G401 (cell line): ENCODE data around the gene BCL6B. TPM values are rescaled to one million over a fixed set of nuclear protein-coding genes. Genes with fewer than 3 reads are reported as not detected.
A peak's percentile ranks its signal among the peaks of the same experiment; 100 is the strongest.

Source experiments
- DNase-seq: peaks from one replicate; pipeline ENCODE4 v3.0.0-alpha.2; 2015; ENCODE audit warnings: low spot score
- in situ Hi-C: cut with HindIII; loops from 2 replicates; pipeline ENCODE4 v1.10.0; 2016; ENCODE audit warnings: low sequenced_read_pairs, mixed read lengths
- total RNA-seq: library from RNA; depleted of rRNA; stranded (reverse); fragments of >200 nt; shearing (Covaris generic); gene quantifications from 2 replicates; pipeline ENCODE4 v1.2.3, GENCODE V29; 2014

Gene BCL6B
- total RNA-seq, 1 experiment from 2014 or later = not detected

DNA sequence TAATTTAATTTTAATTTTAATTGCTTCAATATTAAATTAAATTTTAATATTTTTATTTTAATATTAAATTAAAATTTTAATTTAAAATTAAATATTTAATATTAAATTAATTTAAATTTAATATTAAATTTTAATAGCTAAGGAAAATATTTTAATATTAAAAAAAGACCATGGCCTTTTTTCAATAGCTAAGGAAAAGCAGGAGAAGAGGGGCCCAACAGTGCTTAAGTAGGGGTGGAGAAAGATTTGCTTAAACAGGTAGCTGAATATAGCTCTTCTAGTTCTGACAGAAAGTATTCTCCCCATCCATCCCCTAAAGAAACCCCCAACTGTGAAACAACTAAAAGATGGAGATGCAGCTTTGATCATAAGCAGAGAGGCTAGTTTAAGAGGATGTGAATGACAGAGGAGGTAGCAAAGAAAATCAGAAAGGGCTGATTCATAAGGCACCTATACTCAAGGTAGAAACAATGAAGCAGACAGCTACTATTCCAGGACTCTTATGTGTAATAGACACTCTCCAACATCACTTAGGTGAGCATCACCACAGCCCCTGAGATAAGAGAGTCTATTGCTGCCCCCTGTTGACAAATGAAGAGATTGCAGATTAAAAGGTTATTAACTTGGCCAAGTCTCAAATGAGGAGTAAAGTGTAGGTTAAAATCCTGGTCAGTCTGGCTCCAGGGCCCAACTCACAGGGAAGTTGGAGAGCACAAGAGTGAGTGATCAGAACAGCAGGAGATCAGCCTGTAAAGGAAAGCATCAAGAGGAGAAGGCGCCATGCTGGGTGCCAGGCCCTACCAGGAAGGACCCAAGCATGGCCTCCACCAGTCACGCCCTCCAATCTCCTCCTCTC, 18.2 kb upstream of the BCL6B start:
- DNase-seq = peak; percentile 76
- in situ Hi-C loops = no loop called here

DNA sequence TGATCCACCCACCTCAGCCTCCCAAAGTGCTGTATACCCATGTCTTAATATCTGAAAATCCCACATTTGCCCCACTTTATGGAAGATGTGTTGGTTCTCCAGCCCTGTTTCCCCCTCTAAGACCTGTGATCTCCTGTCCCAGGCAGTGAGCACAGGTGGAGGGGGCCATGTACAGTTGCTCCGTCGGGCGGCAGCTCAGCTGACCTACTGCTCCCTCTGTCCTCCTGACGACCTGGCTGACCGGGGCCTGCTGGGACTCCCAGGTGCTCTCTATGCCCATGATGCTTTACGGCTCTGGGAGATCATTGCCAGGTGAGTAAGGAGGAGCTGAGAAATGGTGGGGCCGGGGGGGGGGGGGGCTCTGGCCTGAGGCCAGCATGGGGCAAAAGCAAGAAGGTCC, 17.1 kb upstream of the BCL6B start:
- in situ Hi-C loops = no loop called here
- no peak for DNase-seq

DNA sequence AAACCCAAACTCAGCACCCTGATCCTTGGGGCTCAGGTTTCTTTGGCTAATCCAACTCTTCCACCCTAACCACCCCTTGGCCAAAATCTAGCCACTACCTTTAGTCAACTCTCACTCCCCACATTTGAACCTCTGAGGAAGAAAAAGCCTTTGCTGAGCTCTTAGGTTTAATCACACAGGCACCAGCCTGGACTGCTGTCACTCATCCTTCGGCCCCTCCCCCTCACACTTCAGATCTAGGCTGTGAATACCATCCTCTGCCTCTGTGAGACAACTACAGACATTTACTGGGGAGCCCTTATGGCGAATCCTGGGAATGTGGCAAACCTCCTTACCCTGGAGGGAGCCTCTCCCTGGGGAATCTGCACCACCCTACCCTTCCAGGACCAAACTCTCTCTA, 15.7 kb upstream of the BCL6B start:
- DNase-seq = no peak
- in situ Hi-C loops = no loop called here

DNA sequence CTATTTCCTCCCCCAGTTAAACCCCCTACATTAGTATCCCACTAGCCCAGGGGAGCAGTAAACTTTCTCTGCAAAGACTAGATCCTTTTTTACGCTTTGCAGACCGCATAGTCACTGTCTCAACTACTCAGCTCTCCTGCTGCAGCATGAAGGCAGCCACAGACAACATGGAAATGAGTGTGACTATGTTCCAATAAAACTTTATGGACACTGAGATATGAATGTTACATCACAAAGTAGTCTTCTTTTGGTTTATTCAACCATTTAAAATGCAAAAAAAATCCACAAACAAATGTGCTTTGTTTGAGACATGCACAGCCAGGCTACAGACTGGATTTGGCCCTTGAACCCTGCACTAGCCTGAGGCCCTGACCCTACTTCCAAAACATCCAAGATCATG, 12.3 kb upstream of the BCL6B start:
- in situ Hi-C loops = no loop called here
- no peak for DNase-seq

DNA sequence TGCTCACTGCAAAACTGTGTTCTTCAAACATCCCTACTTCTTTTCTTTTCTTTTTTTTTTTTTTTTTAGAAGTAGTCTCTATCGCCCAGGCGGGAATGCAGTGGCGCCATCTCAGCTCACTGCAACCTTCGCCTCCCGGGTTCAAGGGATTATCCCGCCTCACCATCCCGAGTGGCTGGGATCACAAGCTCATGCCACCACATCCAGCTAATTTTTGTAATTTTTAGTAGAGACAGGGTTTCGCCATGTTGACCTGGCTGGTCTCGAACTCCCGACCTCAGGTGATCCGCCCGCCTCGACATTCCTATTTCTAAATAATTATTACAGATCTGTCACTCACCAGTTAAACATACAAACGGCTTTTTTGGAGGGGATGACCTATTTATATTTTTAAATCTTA, 11.4 kb upstream of the BCL6B start:
- no peak for DNase-seq
- in situ Hi-C loops = no loop called here

DNA sequence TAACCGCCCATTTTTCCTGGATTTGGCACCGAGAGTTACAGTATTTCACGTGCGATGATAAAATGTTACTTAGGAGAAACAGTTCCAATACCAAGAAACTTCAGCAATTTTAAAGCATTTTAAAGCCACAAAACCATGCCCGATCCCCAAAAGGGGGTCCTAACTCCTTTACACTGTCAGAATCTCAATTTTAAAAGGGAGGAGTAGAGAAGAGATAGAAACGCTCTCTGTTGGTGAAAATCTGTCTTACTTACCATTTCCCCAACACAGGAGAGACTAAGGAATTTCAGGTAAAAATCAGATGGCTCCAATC, 11.0 kb upstream of the BCL6B start:
- in situ Hi-C loops = no loop called here
- peak; percentile 22 for DNase-seq

DNA sequence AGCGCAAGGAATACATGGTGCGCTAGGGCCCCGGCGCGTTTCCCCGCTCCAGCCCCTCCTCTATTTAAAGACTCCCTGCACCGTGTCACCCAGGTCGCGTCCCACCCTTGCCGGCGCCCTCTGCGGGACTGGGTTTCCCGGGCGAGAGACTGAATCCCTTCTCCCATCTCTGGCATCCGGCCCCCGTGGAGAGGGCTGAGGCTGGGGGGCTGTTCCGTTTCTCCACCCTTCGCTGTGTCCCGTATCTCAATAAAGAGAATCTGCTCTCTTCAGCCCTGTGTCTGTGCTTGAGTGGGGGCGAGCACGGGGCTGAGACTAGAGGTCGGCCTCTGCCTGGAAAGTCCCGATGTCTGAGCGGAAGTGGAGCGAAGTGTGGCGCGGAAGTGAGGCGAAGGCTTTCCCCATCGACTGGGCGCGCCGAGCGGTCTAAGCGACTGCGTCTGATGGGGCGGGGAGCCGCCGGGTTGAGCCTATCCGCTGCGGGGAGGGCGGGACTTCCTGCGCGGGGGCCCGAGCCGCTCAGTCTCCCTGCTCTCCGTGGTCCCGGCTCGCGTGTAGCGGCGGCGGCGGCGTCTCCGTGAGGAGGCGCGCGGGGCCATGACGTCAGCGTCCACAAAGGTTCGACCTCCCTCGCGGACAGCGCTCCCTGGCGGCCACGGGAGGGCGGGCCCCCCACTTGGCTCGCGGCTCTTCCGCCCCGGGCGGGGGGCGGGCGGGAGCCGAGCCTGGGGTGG, 8.4 kb upstream of the BCL6B start:
- in situ Hi-C loops = no loop called here
- peak; percentile 98 for DNase-seq

DNA sequence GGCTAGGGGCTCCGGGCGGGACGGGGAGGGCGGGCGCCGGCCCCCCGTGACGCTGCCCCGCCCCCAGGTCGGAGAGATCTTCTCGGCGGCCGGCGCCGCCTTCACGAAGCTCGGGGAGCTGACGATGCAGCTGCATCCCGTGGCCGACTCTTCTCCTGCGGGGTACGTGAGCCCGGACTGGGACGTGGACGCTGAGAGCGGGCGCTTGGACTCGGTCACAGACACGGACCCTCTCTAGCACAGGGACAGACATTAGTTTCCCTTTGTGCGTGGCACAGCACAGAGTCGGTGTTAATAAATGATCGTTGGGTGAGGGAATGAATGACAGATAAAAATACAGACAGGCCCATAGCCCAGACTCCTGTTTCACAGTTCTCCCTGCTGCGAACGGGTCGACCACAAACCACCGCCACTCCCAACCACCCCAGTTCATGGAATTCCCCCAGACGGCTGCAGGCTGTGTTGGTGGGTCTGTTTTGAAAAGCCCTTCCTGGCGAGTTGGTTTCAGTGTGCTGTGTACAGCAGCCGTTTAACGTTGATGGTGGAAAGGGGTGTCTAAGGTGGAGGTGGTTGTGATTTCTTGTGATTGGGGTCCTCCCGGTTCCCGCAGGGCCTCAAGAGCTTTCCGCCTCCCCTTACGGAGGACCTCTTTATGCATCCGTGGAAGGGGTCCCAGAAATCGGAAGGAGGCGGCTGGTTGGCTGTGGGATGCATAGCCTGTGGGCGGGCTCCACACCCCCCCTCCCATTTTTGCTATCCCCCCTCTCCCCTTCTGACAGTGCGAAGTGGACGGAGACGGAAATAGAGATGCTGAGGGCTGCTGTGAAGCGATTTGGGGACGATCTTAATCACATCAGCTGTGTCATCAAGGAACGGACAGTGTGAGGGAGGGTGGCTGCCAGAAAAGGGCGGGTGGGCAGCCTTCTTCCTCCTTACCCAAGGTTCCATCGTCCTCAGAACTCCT, 7.6 kb upstream of the BCL6B start:
- in situ Hi-C loops = no loop called here

DNA sequence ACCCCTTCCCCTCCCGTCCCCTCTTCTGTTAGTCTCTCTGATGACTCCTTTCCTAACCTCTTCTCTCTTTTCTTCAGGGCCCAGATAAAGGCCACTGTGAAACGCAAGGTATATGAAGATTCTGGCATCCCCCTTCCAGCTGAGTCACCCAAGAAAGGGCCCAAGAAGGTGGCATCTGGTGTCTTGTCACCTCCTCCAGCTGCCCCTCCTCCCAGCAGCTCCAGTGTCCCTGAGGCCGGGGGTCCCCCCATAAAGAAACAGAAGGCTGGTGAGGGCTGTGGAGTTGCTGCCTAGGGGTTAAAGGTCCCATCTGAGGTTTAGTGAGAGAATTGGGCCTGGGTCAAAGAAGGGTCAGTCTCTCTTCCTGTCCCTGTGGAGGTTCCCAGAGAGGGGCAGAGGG, 6.4 kb upstream of the BCL6B start:
- in situ Hi-C loops = no loop called here

More for the DNA sequence above, 7.6 kb upstream of the BCL6B start:
- peak; percentile 14 for DNase-seq

DNA sequence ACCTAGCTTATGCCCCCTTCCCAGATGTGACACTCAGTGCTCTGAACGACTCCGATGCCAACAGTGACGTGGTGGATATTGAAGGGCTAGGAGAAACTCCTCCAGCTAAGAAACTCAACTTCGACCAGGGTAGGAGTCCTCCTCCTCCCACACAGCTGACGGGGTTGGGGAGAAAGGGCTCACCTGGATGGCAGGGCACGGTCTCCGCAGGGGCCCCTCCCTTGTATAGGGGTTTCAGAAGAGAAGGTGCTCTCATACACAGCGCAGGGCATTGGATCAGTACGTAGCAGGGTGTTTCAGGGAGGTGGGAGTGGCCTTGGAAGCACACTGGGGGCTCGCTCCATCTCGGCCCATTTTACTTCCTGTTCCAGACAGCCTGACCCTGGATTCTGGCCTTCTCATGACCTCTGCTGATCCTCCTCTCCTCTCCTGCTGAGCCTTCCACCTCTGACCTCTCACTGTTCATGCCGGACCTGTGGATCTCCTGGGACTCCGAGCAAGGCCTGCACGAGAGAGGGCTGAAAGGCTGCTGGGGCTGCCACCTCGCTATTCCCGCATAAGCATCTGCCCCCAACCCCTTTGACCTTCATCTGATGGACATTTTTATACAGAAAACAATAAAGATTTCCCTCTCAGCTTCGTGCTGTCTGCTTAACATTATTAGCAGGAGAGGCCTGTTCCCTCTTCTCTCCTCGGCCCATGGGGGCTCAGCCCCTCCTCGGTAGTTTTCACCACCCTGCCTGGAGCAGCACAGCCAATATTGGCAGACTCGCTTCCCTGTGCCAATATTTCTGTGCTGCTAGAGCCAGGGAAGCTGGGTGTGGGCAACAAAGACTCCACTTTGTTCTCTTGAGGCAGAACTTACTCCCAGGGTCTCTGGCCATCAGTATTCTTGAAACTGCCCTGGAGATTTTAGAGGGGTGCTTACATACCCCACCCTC, 5.7 kb upstream of the BCL6B start:
- DNase-seq = no peak
- in situ Hi-C loops = no loop called here

More for the DNA sequence above, 6.4 kb upstream of the BCL6B start:
- no peak for DNase-seq

DNA sequence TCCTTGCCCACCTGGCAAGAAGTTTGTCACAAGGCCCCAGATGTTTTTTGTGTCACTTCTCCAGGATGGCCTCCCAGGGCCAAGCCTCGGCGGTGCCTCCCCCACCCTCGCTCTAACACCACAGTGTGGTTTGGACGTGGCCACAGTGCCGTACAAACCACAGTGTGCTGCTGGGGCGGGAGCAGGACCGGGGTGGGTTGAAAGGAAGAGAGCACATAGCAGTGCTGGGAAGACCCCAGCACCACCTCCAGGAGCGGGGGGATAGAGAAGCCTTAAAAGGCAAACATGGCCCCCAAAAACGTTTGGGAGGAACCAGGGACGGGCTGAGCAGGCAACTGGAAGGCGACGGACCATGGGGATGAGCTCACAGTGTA, 5.0 kb upstream of the BCL6B start:
- DNase-seq = no peak
- in situ Hi-C loops = no loop called here

DNA sequence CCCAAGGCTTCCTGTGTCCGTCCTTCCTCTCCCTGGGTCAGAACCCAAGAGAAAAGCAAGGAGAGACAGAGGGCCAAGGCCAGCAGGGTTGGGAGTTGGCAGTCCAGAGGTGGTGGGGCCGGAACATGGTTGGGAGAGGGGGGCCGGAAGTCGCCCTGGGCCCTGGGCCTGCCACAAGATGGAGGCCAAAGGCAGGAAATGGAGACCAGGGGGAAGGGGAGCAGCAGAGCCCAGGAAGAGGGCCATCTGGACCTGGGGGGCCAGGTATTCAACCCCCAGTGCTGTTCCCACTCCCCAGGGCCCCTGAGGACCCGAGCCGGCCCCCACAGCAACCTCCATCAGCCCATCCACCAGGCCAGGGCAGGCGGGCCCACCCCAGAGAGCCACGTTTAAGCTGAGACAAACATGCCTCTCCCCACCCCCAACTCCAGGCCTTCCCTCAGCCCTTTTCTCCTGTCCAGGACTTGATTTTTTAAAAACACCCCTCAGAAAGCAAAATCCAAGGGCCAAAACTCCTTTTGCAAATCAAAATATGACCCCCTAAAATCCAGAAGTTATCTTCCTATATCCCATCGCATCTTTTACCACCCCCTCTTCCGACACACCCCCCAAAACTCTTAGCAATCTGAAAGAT, 4.4 kb upstream of the BCL6B start:
- in situ Hi-C loops = no loop called here
- DNase-seq = peak; percentile 38

DNA sequence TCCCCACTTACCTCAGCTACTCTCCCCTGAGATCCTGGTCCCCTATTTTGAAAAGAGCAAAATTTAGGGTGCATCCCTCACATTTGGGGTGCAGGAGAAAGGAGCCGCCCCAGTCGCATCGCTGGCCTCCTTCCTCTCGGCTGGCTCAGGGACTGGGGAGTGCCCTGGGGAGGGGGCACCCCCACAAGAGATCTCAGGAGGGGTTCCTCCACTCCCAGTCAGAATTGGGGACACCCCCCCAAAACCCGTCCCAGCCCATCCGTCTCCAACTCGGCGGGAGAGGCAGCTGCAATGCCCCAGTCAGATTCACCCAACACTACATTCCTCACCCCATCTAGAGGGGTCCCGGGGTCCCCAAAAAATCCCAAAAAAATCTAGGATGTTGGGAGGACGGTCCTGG, 3.5 kb upstream of the BCL6B start:
- in situ Hi-C loops = no loop called here
- peak; percentile 16 for DNase-seq

DNA sequence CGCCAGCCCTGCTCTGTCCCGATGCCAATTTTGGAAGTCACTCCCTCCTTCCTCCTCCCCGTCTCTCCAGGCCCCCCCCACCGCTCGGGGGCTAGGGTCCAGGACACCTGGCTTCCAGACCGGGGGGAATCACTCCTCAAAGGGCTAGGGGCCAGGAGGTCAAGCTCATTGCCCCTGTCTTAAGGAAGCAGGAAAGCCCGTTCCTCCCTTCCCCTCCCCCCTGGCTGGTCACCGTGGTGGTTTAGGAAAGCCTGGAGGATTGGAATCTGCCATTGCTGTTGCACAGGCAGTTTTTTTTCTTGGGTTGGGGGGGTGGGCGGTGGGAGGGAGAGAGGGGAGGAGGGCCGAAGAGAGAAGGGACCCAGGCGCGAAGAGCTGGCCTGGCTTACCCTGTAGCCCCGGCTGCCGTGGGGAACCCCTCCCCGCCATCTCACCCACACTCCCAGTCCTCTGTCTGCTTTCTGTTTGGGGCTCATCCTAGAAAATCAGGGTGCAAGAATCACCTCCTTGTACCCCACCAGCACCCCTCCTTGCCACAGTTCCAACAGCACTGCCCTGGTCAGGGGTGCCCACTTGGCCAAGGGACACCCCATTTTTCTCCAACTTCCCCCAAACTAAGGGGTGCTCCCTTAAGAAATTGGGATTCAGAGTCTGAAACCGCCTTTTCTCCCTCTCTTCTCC, 2.9 kb upstream of the BCL6B start:
- in situ Hi-C loops = no loop called here
- peak; percentile 64 for DNase-seq

DNA sequence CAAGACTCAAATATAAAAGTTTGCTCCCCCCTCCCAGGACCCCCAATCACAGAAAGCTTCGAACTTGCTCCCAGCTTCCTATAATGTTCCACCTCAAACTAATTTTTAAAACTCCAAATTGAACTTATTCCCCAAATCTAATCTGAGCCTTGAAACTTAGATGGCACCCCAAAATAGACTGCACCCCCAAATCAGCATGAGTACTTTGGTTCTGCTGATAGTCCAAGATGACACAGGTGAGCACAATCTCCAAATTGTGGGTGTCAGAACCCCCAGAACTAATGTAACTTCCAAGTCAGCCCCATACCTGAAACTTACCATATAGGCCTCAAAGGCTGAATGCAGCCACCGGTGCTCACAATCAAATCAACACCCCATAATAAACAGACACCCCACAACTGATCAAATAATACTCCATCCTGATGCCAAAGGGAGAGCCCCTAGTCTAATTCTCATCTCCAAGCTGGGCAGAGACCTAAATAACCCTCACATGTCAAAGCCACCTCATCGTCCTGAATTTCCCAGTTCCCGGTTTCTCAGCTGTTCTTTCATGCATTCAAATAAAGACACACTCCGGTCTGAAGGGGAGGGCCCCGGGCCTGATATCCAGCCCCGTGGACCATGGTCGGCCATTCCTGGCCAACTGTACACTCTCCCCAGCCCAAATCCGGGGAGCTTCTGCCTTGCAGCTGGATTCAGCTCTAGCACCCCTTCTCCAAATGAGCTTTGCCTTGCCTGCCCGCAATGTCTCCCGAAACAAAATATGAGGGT, 1.8 kb upstream of the BCL6B start:
- in situ Hi-C loops = no loop called here

DNA sequence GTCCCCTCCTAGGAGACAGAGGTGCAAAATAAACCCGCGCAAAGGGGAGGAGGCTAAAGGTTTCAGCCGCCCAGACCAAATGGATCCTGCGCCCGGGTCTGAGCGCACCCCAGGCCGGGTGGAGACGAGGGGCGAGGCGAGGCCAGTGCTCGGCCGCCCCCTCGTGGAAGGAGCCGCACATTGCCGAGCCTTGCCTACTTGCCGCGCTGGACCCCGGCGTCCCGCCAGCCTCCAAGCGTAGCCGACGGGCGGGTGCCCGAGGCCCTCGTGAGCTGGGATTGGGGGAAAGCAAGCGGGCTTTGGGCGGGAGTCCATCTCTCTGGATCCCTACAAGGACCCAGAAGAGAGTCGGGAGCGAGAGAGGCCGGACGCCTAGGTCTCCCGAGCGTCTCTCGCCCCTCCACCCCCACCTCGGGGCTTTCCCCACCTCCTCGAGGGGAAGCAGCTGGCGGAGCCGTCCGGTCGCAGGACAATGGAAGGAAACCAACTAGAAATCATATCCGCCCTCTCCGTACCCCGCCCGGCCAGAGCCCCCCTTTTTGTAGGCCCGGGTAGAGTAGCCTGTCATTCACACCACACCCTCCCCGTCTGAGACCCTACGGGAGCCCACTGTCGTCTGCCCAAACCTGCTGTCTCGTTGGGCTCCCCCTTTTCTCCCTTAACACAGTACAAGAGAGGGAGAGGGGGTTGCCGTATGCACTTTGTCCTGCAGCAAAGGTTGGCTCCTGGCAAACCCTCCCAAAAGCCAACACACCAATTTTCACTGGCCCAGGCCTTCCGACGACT, 664 bp upstream of the BCL6B start:
- DNase-seq = peak; percentile 65
- in situ Hi-C loops = no loop called here

More for the DNA sequence above, 1.8 kb upstream of the BCL6B start:
- DNase-seq = no peak
